ENCODE data around the gene CHRNA5.

GRCh38 chr15:78574944-78575343 lies 9.6 kb downstream of the CHRNA5 start:
- TF ChIP-seq CTCF (conservative IDR thresholded peaks at IDR 0.05) (no peak), ZFX (IDR thresholded peaks at IDR 0.05) (no peak)
